ENCODE data around the gene WSB1. TPM values are rescaled to one million over a fixed set of nuclear protein-coding genes. Genes with fewer than 3 reads are reported as not detected.

WSB1 gene
- total and polyA plus RNA-seq, 9 of the 15 experiments (the other 6 are each of a cell fraction or from before 2014, with no cell fraction given): 22.8 to 229 (median 81.1) TPM

- 0 out of 2 replicates have a peak, but pooled peaks have one; percentile 65 for TF ChIP-seq DIDO1 (tag; IDR thresholded peaks at IDR 0.05; ENCODE audit: low read depth)
- TF ChIP-seq ZFP91 (CRISPR knock-in tag; IDR thresholded peaks at IDR 0.05): no peak
- TF ChIP-seq ZNF639 (CRISPR knock-in tag; conservative IDR thresholded peaks at IDR 0.05 in 1 of 2, IDR thresholded peaks at IDR 0.05 in 1 of 2): peak in 1 of 2 experiments; percentile 94; a peak in 2 of 4 replicates
- TF ChIP-seq NCOA2 (IDR thresholded peaks at IDR 0.05; ENCODE audit: partially characterized antibody in 2 of 2): no peak
- TF ChIP-seq ATF3 (IDR thresholded peaks at IDR 0.05): no peak
- no peak for TF ChIP-seq ATF3 (CRISPR knock-in tag; conservative IDR thresholded peaks at IDR 0.05)
- TF ChIP-seq FOXA1 (IDR thresholded peaks at IDR 0.05; ENCODE audit: borderline replicate concordance): no peak
- no peak for TF ChIP-seq JUNB (CRISPR knock-in tag; conservative IDR thresholded peaks at IDR 0.05)
- TF ChIP-seq EZH2 (IDR thresholded peaks at IDR 0.05; ENCODE audit: borderline replicate concordance, low read depth, low read length): no peak
- TF ChIP-seq OTX1 (CRISPR knock-in tag; IDR thresholded peaks at IDR 0.05): peak; percentile 61; the same call in 1 of the 2 replicates
- no peak for TF ChIP-seq HMGXB4 (CRISPR knock-in tag; IDR thresholded peaks at IDR 0.05)
- TF ChIP-seq ZC3H8 (IDR thresholded peaks at IDR 0.05): 0 out of 2 replicates have a peak, but pooled peaks have one; percentile 41
- TF ChIP-seq HNRNPL (IDR thresholded peaks at IDR 0.05; ENCODE audit: low read depth, low read length): no peak
- no peak for TF ChIP-seq ZNF431 (CRISPR knock-in tag; IDR thresholded peaks at IDR 0.05)
- TF ChIP-seq RBM22 (IDR thresholded peaks at IDR 0.05; ENCODE audit: low read depth, low read length, poor library complexity, severe bottlenecking): no peak
- TF ChIP-seq ZNF184 (CRISPR knock-in tag; IDR thresholded peaks at IDR 0.05): no peak
- TF ChIP-seq ZBTB43 (CRISPR knock-in tag; IDR thresholded peaks at IDR 0.05): no peak
- TF ChIP-seq NFATC3 (IDR thresholded peaks at IDR 0.05): peak; percentile 13; the same call in 1 of the 2 replicates
- no peak for TF ChIP-seq ELK3 (CRISPR knock-in tag; IDR thresholded peaks at IDR 0.05)
- TF ChIP-seq FUS (optimal IDR thresholded peaks at IDR 0.05; ENCODE audit: low read depth, low read length): no peak
These were observed 486 bp upstream of the WSB1 start (continued) for GRCh38 chr17:27293359-27293897.
